Activated CD8-positive, alpha-beta memory T cell treated with anti-CD3 and anti-CD28 coated beads, Interleukin-2, amount 10 ng/mL, durations not matched to agents 7 days and 5 days (primary cell): ENCODE measurements around the gene ARMC9. TPM values are rescaled to one million over a fixed set of nuclear protein-coding genes. Genes with fewer than 3 reads are reported as not detected.
"Not testable (repeated sequence)": the region's sequence is repeated elsewhere in the genome, so short reads cannot be mapped to it uniquely, and the experiment has no call there.

Experiments used
- ATAC-seq: fragments of 150-1000 bp; cut with Tn5 transposase; one replicate; pipeline ENCODE4 v1.10.0; 2021; ENCODE audit warnings: moderate library complexity
- CTCF ChIA-PET: fragments of 350-600 bp; sonication (Branson Sonifier 250); formaldehyde crosslinking; loops from one replicate; lab custom pipeline; 2021; ENCODE audit warnings: antibody characterized with exemption; lab: Charles Lee
- DNase-seq: peaks from one replicate; pipeline ENCODE4 v3.0.0-alpha.2; 2020
- H3K27ac Mint-ChIP-seq: one replicate; pipeline ENCODE4 v1.8.0; 2021; ENCODE audit warnings: mild to moderate bottlenecking, mixed read lengths
- H3K27me3 Mint-ChIP-seq: one replicate; pipeline ENCODE4 v1.8.0; 2021; ENCODE audit warnings: mixed read lengths
- H3K36me3 Mint-ChIP-seq: one replicate; pipeline ENCODE4 v1.8.0; 2021; ENCODE audit warnings: mild to moderate bottlenecking, mixed read lengths
- H3K4me1 Mint-ChIP-seq: one replicate; pipeline ENCODE4 v1.8.0; 2021; ENCODE audit warnings: mixed read lengths
- H3K4me3 Mint-ChIP-seq: one replicate; pipeline ENCODE4 v1.8.0; 2021; ENCODE audit warnings: mild to moderate bottlenecking, moderate library complexity, mixed read lengths
- H3K9me3 Mint-ChIP-seq: one replicate; pipeline ENCODE4 v1.8.0; 2022; ENCODE audit warnings: low read depth, mixed read lengths
- total RNA-seq, 2 experiments: library from RNA; stranded (reverse); gene quantifications; one replicate each; pipeline ENCODE4 v1.2.3, GENCODE V29; 2021

The ARMC9 gene
- total RNA-seq, 2 experiments from 2014 or later = 0.88 to 3.2 TPM

GRCh38 chr2:231294116-231294515 lies 95.7 kb downstream of the ARMC9 start:
- CTCF ChIA-PET = interaction anchor here (0.9 kb wide), 1 partner anchor 10 kb away, joined by 3 read pairs; no protein-coding TSS in a partner anchor
- no peak overlapping the region for H3K27ac Mint-ChIP-seq
- no peak for ATAC-seq

GRCh38 chr2:231294571-231295362 lies 96.3 kb downstream of the ARMC9 start:
- DNase-seq = no peak
- no peak overlapping the region for H3K4me3 Mint-ChIP-seq

More at GRCh38 chr2:231294116-231294515, 95.7 kb downstream of the ARMC9 start:
- no peaks in the 10 kb centered on the region for H3K36me3 Mint-ChIP-seq
- no peaks in the 10 kb centered on the region for H3K4me1 Mint-ChIP-seq
- no peak overlapping the region for H3K4me3 Mint-ChIP-seq
- H3K27me3 Mint-ChIP-seq = no peaks in the 10 kb centered on the region
- no peak for DNase-seq
- no peaks in the 10 kb centered on the region for H3K9me3 Mint-ChIP-seq

GRCh38 chr2:231295363-231295655 lies 96.9 kb downstream of the ARMC9 start:
- H3K9me3 Mint-ChIP-seq = no peaks in the 10 kb centered on the region

More at GRCh38 chr2:231294571-231295362, 96.3 kb downstream of the ARMC9 start:
- H3K36me3 Mint-ChIP-seq = no peaks in the 10 kb centered on the region
- H3K27me3 Mint-ChIP-seq = no peaks in the 10 kb centered on the region
- H3K9me3 Mint-ChIP-seq = no peaks in the 10 kb centered on the region
- CTCF ChIA-PET = interaction anchor here (0.9 to 2.9 kb wide), 2 partner anchors 9 to 112 kb away, joined by 3 to 19 read pairs; no protein-coding TSS in a partner anchor
- no peak for ATAC-seq
- H3K27ac Mint-ChIP-seq = no peak overlapping the region
- no peaks in the 10 kb centered on the region for H3K4me1 Mint-ChIP-seq

GRCh38 chr2:231296401-231296974 lies 98.1 kb downstream of the ARMC9 start:
- no peak overlapping the region for H3K27ac Mint-ChIP-seq
- DNase-seq (no peak), ATAC-seq (no peak)
- no peak overlapping the region for H3K4me3 Mint-ChIP-seq
- CTCF ChIA-PET = interaction anchor here (1.0 to 2.9 kb wide), 12 partner anchors 8 to 192 kb away, joined by 3 to 19 read pairs (median 4); no protein-coding TSS in a partner anchor
- no peaks in the 10 kb centered on the region for H3K27me3 Mint-ChIP-seq
- peaks cover 4% of the 10 kb centered on the region for H3K4me1 Mint-ChIP-seq
- H3K36me3 Mint-ChIP-seq = no peaks in the 10 kb centered on the region
- no peaks in the 10 kb centered on the region for H3K9me3 Mint-ChIP-seq

More at GRCh38 chr2:231295363-231295655, 96.9 kb downstream of the ARMC9 start:
- DNase-seq (no peak), ATAC-seq (no peak)
- CTCF ChIA-PET = interaction anchor here (2.9 kb wide), 1 partner anchor 111 kb away, joined by 19 read pairs; no protein-coding TSS in a partner anchor
- Mint-ChIP-seq H3K4me1 (no peaks in the 10 kb centered on the region), H3K4me3 (no peak overlapping the region), H3K27me3 (no peaks in the 10 kb centered on the region), H3K27ac (no peak overlapping the region), H3K36me3 (no peaks in the 10 kb centered on the region)

GRCh38 chr2:231297108-231297908 lies 98.9 kb downstream of the ARMC9 start:
- peaks cover 4% of the 10 kb centered on the region for H3K4me1 Mint-ChIP-seq
- peak; percentile 53 for ATAC-seq

GRCh38 chr2:231298091-231298490 lies 99.7 kb downstream of the ARMC9 start:
- Mint-ChIP-seq H3K9me3 (no peaks in the 10 kb centered on the region), H3K4me3 (no peak overlapping the region), H3K27ac (no peak overlapping the region), H3K4me1 (peaks cover 4% of the 10 kb centered on the region), H3K36me3 (no peaks in the 10 kb centered on the region), H3K27me3 (no peaks in the 10 kb centered on the region)
- CTCF ChIA-PET = interaction anchor here (0.6 to 1.2 kb wide), 4 partner anchors 8 to 115 kb away, joined by 3 to 4 read pairs (median 3); no protein-coding TSS in a partner anchor
- ATAC-seq (no peak), DNase-seq (no peak)

More at GRCh38 chr2:231297108-231297908, 98.9 kb downstream of the ARMC9 start:
- Mint-ChIP-seq H3K4me3 (no peak overlapping the region), H3K27ac (no peak overlapping the region), H3K9me3 (no peaks in the 10 kb centered on the region), H3K36me3 (no peaks in the 10 kb centered on the region), H3K27me3 (no peaks in the 10 kb centered on the region)
- peak; percentile 49 for DNase-seq
- CTCF ChIA-PET = interaction anchor here (0.6 to 2.9 kb wide), 17 partner anchors 7 to 193 kb away, joined by 3 to 19 read pairs (median 4); no protein-coding TSS in a partner anchor

GRCh38 chr2:231299267-231299666 lies 100.8 kb downstream of the ARMC9 start:
- ATAC-seq (no peak), DNase-seq (no peak)
- H3K9me3 Mint-ChIP-seq = no peaks in the 10 kb centered on the region
- no peaks in the 10 kb centered on the region for H3K36me3 Mint-ChIP-seq
- no peaks in the 10 kb centered on the region for H3K27me3 Mint-ChIP-seq
- H3K4me1 Mint-ChIP-seq = peaks cover 4% of the 10 kb centered on the region
- CTCF ChIA-PET = interaction anchor here (2.1 to 2.5 kb wide), 2 partner anchors 107 to 153 kb away, joined by 8 to 11 read pairs; no protein-coding TSS in a partner anchor
- no peak overlapping the region for H3K4me3 Mint-ChIP-seq
- H3K27ac Mint-ChIP-seq = no peak overlapping the region

- CTCF ChIA-PET = interaction anchor here (2.1 to 2.5 kb wide), 2 partner anchors 106 to 152 kb away, joined by 8 to 11 read pairs; no protein-coding TSS in a partner anchor
Measured at GRCh38 chr2:231300020-231300721, 101.7 kb downstream of the ARMC9 start.

GRCh38 chr2:231300722-231301076 lies 102.3 kb downstream of the ARMC9 start:
- Mint-ChIP-seq H3K27me3 (no peaks in the 10 kb centered on the region), H3K9me3 (no peaks in the 10 kb centered on the region), H3K4me1 (peaks cover 4% of the 10 kb centered on the region), H3K4me3 (no peak overlapping the region), H3K27ac (no peak overlapping the region), H3K36me3 (no peaks in the 10 kb centered on the region)
- CTCF ChIA-PET = interaction anchor here (2.5 kb wide), 1 partner anchor 151 kb away, joined by 8 read pairs; no protein-coding TSS in a partner anchor
- no peak for DNase-seq
- ATAC-seq = no peak

More at GRCh38 chr2:231300020-231300721, 101.7 kb downstream of the ARMC9 start:
- Mint-ChIP-seq H3K36me3 (no peaks in the 10 kb centered on the region), H3K4me1 (peaks cover 4% of the 10 kb centered on the region), H3K27ac (no peak overlapping the region), H3K27me3 (no peaks in the 10 kb centered on the region), H3K4me3 (no peak overlapping the region), H3K9me3 (no peaks in the 10 kb centered on the region)
- no peak for ATAC-seq
- no peak for DNase-seq

- CTCF ChIA-PET = interaction anchor here (1.1 to 1.8 kb wide), 2 partner anchors 10 to 77 kb away, joined by 3 read pairs; no protein-coding TSS in a partner anchor
Measured at GRCh38 chr2:231304259-231304658, 105.8 kb downstream of the ARMC9 start.

GRCh38 chr2:231305221-231305620 lies 106.8 kb downstream of the ARMC9 start:
- Mint-ChIP-seq H3K4me1 (peaks cover 4% of the 10 kb centered on the region), H3K27me3 (peaks cover 4% of the 10 kb centered on the region), H3K4me3 (no peak overlapping the region), H3K27ac (no peak overlapping the region), H3K9me3 (no peaks in the 10 kb centered on the region), H3K36me3 (no peaks in the 10 kb centered on the region)
- CTCF ChIA-PET = no interaction called here
- ATAC-seq (no peak), DNase-seq (no peak)

More at GRCh38 chr2:231304259-231304658, 105.8 kb downstream of the ARMC9 start:
- not testable (repeated sequence) for H3K27me3 Mint-ChIP-seq, H3K4me1 Mint-ChIP-seq, H3K27ac Mint-ChIP-seq, ATAC-seq, H3K36me3 Mint-ChIP-seq, DNase-seq, H3K9me3 Mint-ChIP-seq, H3K4me3 Mint-ChIP-seq

- CTCF ChIA-PET = interaction anchor here (1.5 to 1.7 kb wide), 2 partner anchors 10 to 145 kb away, joined by 3 to 6 read pairs; no protein-coding TSS in a partner anchor
- H3K4me3 Mint-ChIP-seq = no peak overlapping the region
Measured at GRCh38 chr2:231306791-231307393, 108.5 kb downstream of the ARMC9 start.

More at GRCh38 chr2:231306791-231307393, 108.5 kb downstream of the ARMC9 start:
- Mint-ChIP-seq H3K36me3 (no peaks in the 10 kb centered on the region), H3K9me3 (no peaks in the 10 kb centered on the region), H3K27me3 (peaks cover 4% of the 10 kb centered on the region), H3K4me1 (no peaks in the 10 kb centered on the region), H3K27ac (no peak overlapping the region)
- DNase-seq (no peak), ATAC-seq (no peak)
